H9 (cell line): Measurements from ENCODE around the gene ASXL3. TPM values are rescaled to one million over a fixed set of nuclear protein-coding genes. Genes with fewer than 3 reads are reported as not detected.

Experiments
- DNase-seq: peaks from one replicate; pipeline ENCODE4 v3.0.0-alpha.2; 2017
- H2AFZ ChIP-seq: one replicate; pipeline ENCODE4 v1.6.1; 2013; ENCODE audit warnings: mild to moderate bottlenecking, low read length, control low read depth, moderate library complexity
- H2AK5ac ChIP-seq: 2 replicates; pipeline ENCODE4 v1.6.1; 2013; ENCODE audit warnings: low read length, control low read depth, mixed read lengths; ENCODE audit not compliant: insufficient read length
- H2BK120ac ChIP-seq: one replicate; pipeline ENCODE4 v1.6.1; 2013; ENCODE audit warnings: low read depth, mild to moderate bottlenecking, low read length, control low read depth, inconsistent platforms; ENCODE audit not compliant: poor library complexity, severe bottlenecking
- H2BK12ac ChIP-seq: 2 replicates; pipeline ENCODE4 v1.6.1; 2013; ENCODE audit warnings: low read length, control low read depth, mixed read lengths, low read depth; ENCODE audit not compliant: insufficient read length
- H2BK15ac ChIP-seq: 2 replicates; pipeline ENCODE4 v1.6.1; 2013; ENCODE audit warnings: low read depth, low read length, control low read depth
- H2BK20ac ChIP-seq: one replicate; pipeline ENCODE4 v1.6.1; 2013; ENCODE audit warnings: low read depth, mild to moderate bottlenecking, low read length, control low read depth, inconsistent platforms; ENCODE audit not compliant: poor library complexity, severe bottlenecking
- H2BK5ac ChIP-seq: 2 replicates; pipeline ENCODE4 v1.6.1; 2013; ENCODE audit warnings: low read length, control low read depth, mixed read lengths; ENCODE audit not compliant: insufficient read length
- H3K14ac ChIP-seq: 2 replicates; pipeline ENCODE4 v1.6.1; 2013; ENCODE audit warnings: low read length, control low read depth; ENCODE audit not compliant: insufficient read depth
- H3K18ac ChIP-seq: 2 replicates; pipeline ENCODE4 v1.6.1; 2013; ENCODE audit warnings: low read depth, mild to moderate bottlenecking, mixed read lengths, low read length, control low read depth; ENCODE audit not compliant: insufficient read length
- H3K23ac ChIP-seq: 2 replicates; pipeline ENCODE4 v1.6.1; 2013; ENCODE audit warnings: low read length, control low read depth, mixed read lengths, low read depth; ENCODE audit not compliant: insufficient read length
- H3K23me2 ChIP-seq: 2 replicates; pipeline ENCODE4 v1.6.1; 2013; ENCODE audit warnings: low read depth, mild to moderate bottlenecking, mixed read lengths, low read length, control low read depth; ENCODE audit not compliant: insufficient read length, poor library complexity, severe bottlenecking
- H3K27ac ChIP-seq: 2 replicates; pipeline ENCODE4 v1.5.1; 2013; ENCODE audit warnings: low read length, control low read depth, mixed read lengths, low read depth; ENCODE audit not compliant: insufficient read length
- H3K27me3 ChIP-seq: 2 replicates; pipeline ENCODE4 v1.6.1; 2013; ENCODE audit warnings: low read length, control low read depth, inconsistent platforms; ENCODE audit not compliant: insufficient read depth
- H3K4ac ChIP-seq: 2 replicates; pipeline ENCODE4 v1.6.1; 2013; ENCODE audit warnings: low read depth, mild to moderate bottlenecking, control low read depth, inconsistent platforms, low read length, moderate library complexity
- H3K4me1 ChIP-seq: 2 replicates; pipeline ENCODE4 v1.6.1; 2013; ENCODE audit warnings: low read length, control low read depth, inconsistent platforms; ENCODE audit not compliant: insufficient read depth
- H3K4me2 ChIP-seq: 2 replicates; pipeline ENCODE4 v1.6.1; 2013; ENCODE audit warnings: low read length, control low read depth, mixed read lengths; ENCODE audit not compliant: insufficient read length, insufficient read depth
- H3K56ac ChIP-seq: 2 replicates; pipeline ENCODE4 v1.6.1; 2013; ENCODE audit warnings: low read depth, mild to moderate bottlenecking, mixed read lengths, low read length, control low read depth; ENCODE audit not compliant: insufficient read length
- H3K79me1 ChIP-seq: 2 replicates; pipeline ENCODE4 v1.6.1; 2013; ENCODE audit warnings: low read depth, mild to moderate bottlenecking, moderate library complexity, low read length, control low read depth, inconsistent platforms; ENCODE audit not compliant: insufficient read depth, poor library complexity, severe bottlenecking
- H3K79me2 ChIP-seq: 2 replicates; pipeline ENCODE4 v1.6.1; 2013; ENCODE audit warnings: low read length, control low read depth, inconsistent platforms; ENCODE audit not compliant: insufficient read depth
- H3K9ac ChIP-seq: 2 replicates; pipeline ENCODE4 v1.6.1; 2013; ENCODE audit warnings: low read length, control low read depth, mixed read lengths; ENCODE audit not compliant: insufficient read length; ENCODE audit errors: extremely low read depth
- H3K9me3 ChIP-seq: one replicate; pipeline ENCODE4 v1.6.1; 2013; ENCODE audit warnings: low read depth, low read length, inconsistent platforms; ENCODE audit not compliant: control insufficient read depth
- H3T11ph ChIP-seq: one replicate; pipeline ENCODE4 v1.6.1; 2013; ENCODE audit warnings: mild to moderate bottlenecking, low read length, control low read depth, inconsistent platforms
- H4K20me1 ChIP-seq: one replicate; pipeline ENCODE4 v1.6.1; 2013; ENCODE audit not compliant: control insufficient read depth, insufficient read length, insufficient read depth
- H4K5ac ChIP-seq: 2 replicates; pipeline ENCODE4 v1.6.1; 2013; ENCODE audit warnings: low read depth, mild to moderate bottlenecking, mixed read lengths, low read length, control low read depth; ENCODE audit not compliant: insufficient read length
- H4K8ac ChIP-seq: replicated peaks from 2 replicates; pipeline ENCODE4 v1.6.1; 2013; ENCODE audit warnings: low read length, control low read depth, mixed read lengths, low read depth; ENCODE audit not compliant: insufficient read length
- H4K91ac ChIP-seq: 2 replicates; pipeline ENCODE4 v1.6.1; 2013; ENCODE audit warnings: low read depth, mild to moderate bottlenecking, moderate library complexity, mixed read lengths, low read length, control low read depth; ENCODE audit not compliant: insufficient read length
- H3K27ac Mint-ChIP-seq, 3 experiments: 2 replicates in 2 of 3; 3 replicates in 1 of 3; pipeline ENCODE4 v1.8.0; 2020 to 2021; ENCODE audit warnings: mixed read lengths in 3 of 3, mild to moderate bottlenecking in 1 of 3, moderate library complexity in 1 of 3
- H3K27me3 Mint-ChIP-seq: 2 replicates; pipeline ENCODE4 v1.8.0; 2021; ENCODE audit warnings: low read depth, mild to moderate bottlenecking, moderate library complexity, mixed read lengths
- H3K36me3 Mint-ChIP-seq, 3 experiments: 2 replicates in 2 of 3; 3 replicates in 1 of 3; pipeline ENCODE4 v1.8.0; 2020 to 2021; ENCODE audit warnings: low read depth in 3 of 3, mixed read lengths in 3 of 3; ENCODE audit not compliant: insufficient read depth in 1 of 3
- H3K4me1 Mint-ChIP-seq, 2 experiments: 2 replicates each; pipeline ENCODE4 v1.8.0; 2020; ENCODE audit warnings: mixed read lengths in 2 of 2
- H3K4me3 Mint-ChIP-seq, 2 experiments: 2 replicates in 1 of 2; 3 replicates in 1 of 2; pipeline ENCODE4 v1.8.0; 2020 to 2021; ENCODE audit warnings: mild to moderate bottlenecking in 2 of 2, mixed read lengths in 2 of 2, moderate library complexity in 1 of 2
- H3K9me3 Mint-ChIP-seq, 2 experiments: 2 replicates in 1 of 2; 3 replicates in 1 of 2; pipeline ENCODE4 v1.8.0; 2020; ENCODE audit warnings: mild to moderate bottlenecking in 2 of 2, mixed read lengths in 2 of 2, moderate library complexity in 1 of 2
- WGBS: extraction: QIAGEN DNeasy Blood & Tissue Kit; methylation state at CpG from one replicate; pipeline ENCODE4 v1.1.7; 2013; ENCODE audit warnings: missing lambda C conversion rate, low lambda C conversion rate, mixed read lengths; ENCODE audit not compliant: insufficient read length; ENCODE audit errors: extremely low coverage; 5-methylcytosine and 5-hydroxymethylcytosine counted together
- total RNA-seq: library from RNA; stranded (reverse); gene quantifications from 2 replicates; pipeline ENCODE4 v1.2.1, GENCODE V29; 2021
- TF ChIP-seq, protein P1 (sequence below): fragments of 200-600 bp; sonication (generic); conservative IDR thresholded peaks from 3 replicates; pipeline ENCODE4 v1.8.0; 2021; ENCODE audit warnings: antibody characterized with exemption, mild to moderate bottlenecking

The ASXL3 gene
- total RNA-seq, 1 experiment from 2014 or later, result 0.35 TPM

DNA sequence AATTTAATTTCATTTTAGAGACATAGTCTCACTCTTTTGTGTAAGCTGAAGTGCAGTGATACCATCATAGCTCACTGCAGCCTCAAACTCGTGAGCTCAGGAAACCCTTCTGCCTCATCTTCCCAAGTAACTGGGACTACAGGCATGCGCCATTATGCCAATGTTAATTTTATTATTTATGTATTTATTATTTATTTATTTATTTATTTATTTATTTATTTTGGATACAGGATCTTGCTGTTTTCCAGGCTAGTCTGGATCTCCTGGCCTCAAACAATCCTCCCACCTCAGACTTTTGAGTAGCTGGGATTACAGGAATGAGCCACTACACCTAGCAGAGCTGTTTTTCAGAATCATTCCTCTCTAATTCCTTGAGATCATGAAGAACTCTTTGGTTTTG lies 99.9 kb downstream of the ASXL3 start:
- H3K4me2 ChIP-seq, result no peak overlapping the region
- H3K23ac ChIP-seq, result no peak overlapping the region
- H2BK12ac ChIP-seq, result no peak overlapping the region
- H2BK120ac ChIP-seq, result no peak overlapping the region
- no peaks in the 10 kb centered on the region for H3K79me2 ChIP-seq
- no peak overlapping the region for H3K27ac ChIP-seq
- no peak overlapping the region for H3K4ac ChIP-seq
- no peak overlapping the region for H4K91ac ChIP-seq
- H3K9ac ChIP-seq, result no peak overlapping the region
- H2BK5ac ChIP-seq, result no peak overlapping the region
- H3K27me3 Mint-ChIP-seq, result no peaks in the 10 kb centered on the region
- H3K23me2 ChIP-seq, result no peaks in the 10 kb centered on the region
- H3K9me3 Mint-ChIP-seq, result no peaks in the 10 kb centered on the region
- no peaks in the 10 kb centered on the region for H3K27me3 ChIP-seq
- no peak overlapping the region for H3K18ac ChIP-seq
- H3K36me3 Mint-ChIP-seq, result no peaks in the 10 kb centered on the region
- H2AFZ ChIP-seq, result no peak overlapping the region
- H3K27ac Mint-ChIP-seq, result no peak overlapping the region
- TF ChIP-seq, protein P1, sequence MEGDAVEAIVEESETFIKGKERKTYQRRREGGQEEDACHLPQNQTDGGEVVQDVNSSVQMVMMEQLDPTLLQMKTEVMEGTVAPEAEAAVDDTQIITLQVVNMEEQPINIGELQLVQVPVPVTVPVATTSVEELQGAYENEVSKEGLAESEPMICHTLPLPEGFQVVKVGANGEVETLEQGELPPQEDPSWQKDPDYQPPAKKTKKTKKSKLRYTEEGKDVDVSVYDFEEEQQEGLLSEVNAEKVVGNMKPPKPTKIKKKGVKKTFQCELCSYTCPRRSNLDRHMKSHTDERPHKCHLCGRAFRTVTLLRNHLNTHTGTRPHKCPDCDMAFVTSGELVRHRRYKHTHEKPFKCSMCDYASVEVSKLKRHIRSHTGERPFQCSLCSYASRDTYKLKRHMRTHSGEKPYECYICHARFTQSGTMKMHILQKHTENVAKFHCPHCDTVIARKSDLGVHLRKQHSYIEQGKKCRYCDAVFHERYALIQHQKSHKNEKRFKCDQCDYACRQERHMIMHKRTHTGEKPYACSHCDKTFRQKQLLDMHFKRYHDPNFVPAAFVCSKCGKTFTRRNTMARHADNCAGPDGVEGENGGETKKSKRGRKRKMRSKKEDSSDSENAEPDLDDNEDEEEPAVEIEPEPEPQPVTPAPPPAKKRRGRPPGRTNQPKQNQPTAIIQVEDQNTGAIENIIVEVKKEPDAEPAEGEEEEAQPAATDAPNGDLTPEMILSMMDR, result no peak
- H3K9me3 ChIP-seq, result no peaks in the 10 kb centered on the region
- H3K56ac ChIP-seq, result no peak overlapping the region
- no peak overlapping the region for H3K14ac ChIP-seq
- no peak overlapping the region for H4K5ac ChIP-seq
- H2AK5ac ChIP-seq, result no peak overlapping the region
- no peaks in the 10 kb centered on the region for H3K4me1 Mint-ChIP-seq
- H3K4me1 ChIP-seq, result no peaks in the 10 kb centered on the region
- H2BK15ac ChIP-seq, result no peak overlapping the region
- no peaks in the 10 kb centered on the region for H4K20me1 ChIP-seq
- H3K79me1 ChIP-seq, result no peaks in the 10 kb centered on the region
- no peak overlapping the region for H3T11ph ChIP-seq
- H3K4me3 Mint-ChIP-seq, result no peak overlapping the region
- no peak overlapping the region for H4K8ac ChIP-seq
- no CpG with 5 or more reads among the region's 2 CpGs for WGBS
- no peak for DNase-seq
- H2BK20ac ChIP-seq, result no peak overlapping the region
